ENCODE data around the gene GOLGA6L2.

DNA sequence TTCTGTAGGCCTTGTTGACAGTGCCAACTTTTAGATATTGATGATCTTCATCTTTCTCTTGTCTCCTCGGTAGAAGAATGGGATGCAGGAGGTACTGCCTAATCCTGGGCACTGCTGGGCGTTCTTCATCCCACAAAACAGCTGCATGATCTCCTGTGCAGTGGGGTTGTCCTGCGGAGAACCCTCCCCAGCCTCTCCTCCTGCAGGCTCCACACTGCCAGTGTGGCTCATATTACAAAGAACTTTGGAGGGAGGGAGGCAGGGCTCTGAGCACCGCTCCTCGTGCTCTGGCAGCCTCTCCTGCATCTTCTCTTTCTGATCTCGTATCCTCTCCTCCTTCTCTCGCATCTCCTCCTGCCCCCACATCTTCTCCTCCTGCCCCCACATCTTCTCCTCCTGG is 7.5 kb downstream of the GOLGA6L2 start:
- TF ChIP-seq, protein P1, sequence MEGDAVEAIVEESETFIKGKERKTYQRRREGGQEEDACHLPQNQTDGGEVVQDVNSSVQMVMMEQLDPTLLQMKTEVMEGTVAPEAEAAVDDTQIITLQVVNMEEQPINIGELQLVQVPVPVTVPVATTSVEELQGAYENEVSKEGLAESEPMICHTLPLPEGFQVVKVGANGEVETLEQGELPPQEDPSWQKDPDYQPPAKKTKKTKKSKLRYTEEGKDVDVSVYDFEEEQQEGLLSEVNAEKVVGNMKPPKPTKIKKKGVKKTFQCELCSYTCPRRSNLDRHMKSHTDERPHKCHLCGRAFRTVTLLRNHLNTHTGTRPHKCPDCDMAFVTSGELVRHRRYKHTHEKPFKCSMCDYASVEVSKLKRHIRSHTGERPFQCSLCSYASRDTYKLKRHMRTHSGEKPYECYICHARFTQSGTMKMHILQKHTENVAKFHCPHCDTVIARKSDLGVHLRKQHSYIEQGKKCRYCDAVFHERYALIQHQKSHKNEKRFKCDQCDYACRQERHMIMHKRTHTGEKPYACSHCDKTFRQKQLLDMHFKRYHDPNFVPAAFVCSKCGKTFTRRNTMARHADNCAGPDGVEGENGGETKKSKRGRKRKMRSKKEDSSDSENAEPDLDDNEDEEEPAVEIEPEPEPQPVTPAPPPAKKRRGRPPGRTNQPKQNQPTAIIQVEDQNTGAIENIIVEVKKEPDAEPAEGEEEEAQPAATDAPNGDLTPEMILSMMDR (IDR thresholded peaks at IDR 0.05), result no peak
- TF ChIP-seq POLR2A (IDR thresholded peaks at IDR 0.05), result no peak

All from esophagus squamous epithelium (tissue), 4 donors.